ENCODE results near the gene P4HTM. TPM values are rescaled to one million over a fixed set of nuclear protein-coding genes. Genes with fewer than 3 reads are reported as not detected.

P4HTM gene
- total RNA-seq, 2 experiments from 2014 or later, result 35.2 to 39.6 TPM

GRCh38 chr3:48962939-48963338, 27.1 kb upstream of the P4HTM start:
- no peak overlapping the region for H3K27ac Mint-ChIP-seq
- POLR2A ChIA-PET, result interaction anchor here (0.6 kb wide), 2 partner anchors 226 to 860 kb away, joined by 3 read pairs; no protein-coding TSS in a partner anchor

DNA sequence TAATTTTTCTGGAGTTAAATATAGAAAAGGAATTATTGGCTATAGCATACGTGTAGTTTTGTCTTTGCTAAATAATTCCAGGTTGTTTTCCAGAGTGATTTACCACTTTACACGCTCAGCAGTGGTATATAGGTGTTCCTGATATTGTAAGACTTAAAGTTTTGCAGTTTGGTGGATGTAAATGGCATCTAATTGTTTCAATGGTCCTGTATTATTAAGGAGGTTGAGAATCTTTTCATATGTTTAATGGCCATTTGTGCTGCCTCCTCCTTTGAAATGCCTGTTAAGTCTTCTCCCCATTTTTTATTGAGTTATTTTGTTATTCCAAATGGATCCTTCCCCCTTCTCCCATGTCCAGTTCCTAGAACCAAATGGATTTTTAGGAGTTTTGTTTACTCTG, 26.4 kb upstream of the P4HTM start:
- H3K27ac Mint-ChIP-seq, result no peak overlapping the region
- no peak for DNase-seq
- no peak for ATAC-seq
- no peaks in the 10 kb centered on the region for H3K9me3 Mint-ChIP-seq (ENCODE audit: insufficient read depth)
- no peak overlapping the region for H3K4me3 Mint-ChIP-seq
- peaks cover 35% of the 10 kb centered on the region for H3K36me3 Mint-ChIP-seq (ENCODE audit: low read depth)
- peaks cover 6% of the 10 kb centered on the region for H3K4me1 Mint-ChIP-seq (ENCODE audit: low read depth)
- POLR2A ChIA-PET, result interaction anchor here (1.1 kb wide), 1 partner anchor 44 kb away, joined by 3 read pairs; the partner anchor contains the start of gene WDR6
- CTCF ChIA-PET, result no interaction called here
- no peaks in the 10 kb centered on the region for H3K27me3 Mint-ChIP-seq (ENCODE audit: low read depth)

More at GRCh38 chr3:48962939-48963338, 27.1 kb upstream of the P4HTM start:
- peaks cover 6% of the 10 kb centered on the region for H3K4me1 Mint-ChIP-seq (ENCODE audit: low read depth)
- H3K4me3 Mint-ChIP-seq, result no peak overlapping the region
- ATAC-seq, result no peak
- no peak for DNase-seq
- CTCF ChIA-PET, result no interaction called here
- peaks cover 33% of the 10 kb centered on the region for H3K36me3 Mint-ChIP-seq (ENCODE audit: low read depth)
- H3K9me3 Mint-ChIP-seq (ENCODE audit: insufficient read depth), result no peaks in the 10 kb centered on the region
- no peaks in the 10 kb centered on the region for H3K27me3 Mint-ChIP-seq (ENCODE audit: low read depth)

DNA sequence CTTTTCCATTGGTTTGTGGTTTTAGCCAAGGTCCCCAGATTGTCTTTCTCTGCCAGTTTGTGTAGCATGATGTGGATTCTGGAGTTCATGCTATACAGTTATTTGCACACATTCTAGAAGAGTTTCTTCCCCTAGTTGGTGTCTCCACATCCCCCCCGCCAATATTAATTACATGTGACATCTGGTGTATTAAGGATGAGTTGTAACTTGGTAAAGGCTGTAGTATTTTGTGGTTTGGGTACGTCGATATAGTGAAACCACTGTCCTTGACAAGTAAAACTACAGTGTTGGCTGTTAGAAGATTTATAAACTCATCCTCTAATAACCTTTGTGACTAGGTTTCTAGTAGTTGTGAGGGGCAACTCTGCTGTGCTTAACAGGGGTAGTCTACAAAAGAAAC, 23.7 kb upstream of the P4HTM start:
- DNase-seq (no peak), ATAC-seq (no peak)
- POLR2A ChIA-PET, result no interaction called here
- Mint-ChIP-seq H3K4me1 (ENCODE audit: low read depth) (peaks cover 6% of the 10 kb centered on the region), H3K36me3 (ENCODE audit: low read depth) (peaks cover 51% of the 10 kb centered on the region), H3K4me3 (no peak overlapping the region), H3K9me3 (ENCODE audit: insufficient read depth) (no peaks in the 10 kb centered on the region), H3K27ac (no peak overlapping the region), H3K27me3 (ENCODE audit: low read depth) (no peaks in the 10 kb centered on the region)
- CTCF ChIA-PET, result interaction anchor here (1.6 kb wide), 1 partner anchor 227 kb away, joined by 7 read pairs; no protein-coding TSS in a partner anchor

DNA sequence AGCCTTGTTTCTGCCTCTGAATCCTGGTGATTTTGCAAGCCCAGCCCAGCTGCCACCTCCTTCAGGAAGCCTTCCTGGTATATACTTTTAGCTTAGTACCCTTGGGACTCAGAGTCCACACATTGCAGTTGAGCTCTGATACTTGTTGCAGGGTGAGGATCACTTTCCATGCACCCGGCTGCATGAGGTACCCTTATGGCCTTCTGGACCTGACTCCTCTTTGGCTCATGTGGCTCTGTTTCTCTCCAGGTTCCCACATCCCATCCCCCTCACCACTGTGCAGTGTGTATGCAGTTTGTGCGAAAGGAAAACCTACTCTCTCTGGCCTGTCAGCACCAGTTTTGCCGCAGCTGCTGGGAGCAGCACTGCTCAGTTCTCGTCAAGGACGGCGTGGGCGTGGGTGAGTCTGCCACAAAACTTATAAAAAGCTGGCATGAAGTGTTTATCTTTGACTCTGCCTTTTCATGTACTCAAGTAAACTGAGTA, 23.1 kb upstream of the P4HTM start:
- no peak for ATAC-seq
- POLR2A ChIA-PET, result interaction anchor here (0.6 kb wide), 1 partner anchor 310 kb away, joined by 3 read pairs; no protein-coding TSS in a partner anchor

GRCh38 chr3:48970586-48970985, 19.5 kb upstream of the P4HTM start:
- no peaks in the 10 kb centered on the region for H3K27me3 Mint-ChIP-seq (ENCODE audit: low read depth)
- H3K36me3 Mint-ChIP-seq (ENCODE audit: low read depth), result peaks cover 68% of the 10 kb centered on the region
- no peak overlapping the region for H3K27ac Mint-ChIP-seq
- H3K4me1 Mint-ChIP-seq (ENCODE audit: low read depth), result peaks cover 18% of the 10 kb centered on the region
- CTCF ChIA-PET, result interaction anchor here (1.5 kb wide), 1 partner anchor 17 kb away, joined by 6 read pairs; no protein-coding TSS in a partner anchor
- no peak overlapping the region for H3K4me3 Mint-ChIP-seq
- POLR2A ChIA-PET, result no interaction called here
- no peak for ATAC-seq
- H3K9me3 Mint-ChIP-seq (ENCODE audit: insufficient read depth), result no peaks in the 10 kb centered on the region
- no peak for DNase-seq

More for the DNA sequence above, 23.1 kb upstream of the P4HTM start:
- H3K9me3 Mint-ChIP-seq (ENCODE audit: insufficient read depth), result no peaks in the 10 kb centered on the region
- H3K4me3 Mint-ChIP-seq, result no peak overlapping the region
- no peak for DNase-seq
- H3K4me1 Mint-ChIP-seq (ENCODE audit: low read depth), result peaks cover 6% of the 10 kb centered on the region
- H3K36me3 Mint-ChIP-seq (ENCODE audit: low read depth), result peaks cover 54% of the 10 kb centered on the region
- H3K27ac Mint-ChIP-seq, result peak overlapping the region; percentile 60
- CTCF ChIA-PET, result interaction anchor here (1.6 kb wide), 1 partner anchor 227 kb away, joined by 7 read pairs; no protein-coding TSS in a partner anchor
- H3K27me3 Mint-ChIP-seq (ENCODE audit: low read depth), result no peaks in the 10 kb centered on the region

DNA sequence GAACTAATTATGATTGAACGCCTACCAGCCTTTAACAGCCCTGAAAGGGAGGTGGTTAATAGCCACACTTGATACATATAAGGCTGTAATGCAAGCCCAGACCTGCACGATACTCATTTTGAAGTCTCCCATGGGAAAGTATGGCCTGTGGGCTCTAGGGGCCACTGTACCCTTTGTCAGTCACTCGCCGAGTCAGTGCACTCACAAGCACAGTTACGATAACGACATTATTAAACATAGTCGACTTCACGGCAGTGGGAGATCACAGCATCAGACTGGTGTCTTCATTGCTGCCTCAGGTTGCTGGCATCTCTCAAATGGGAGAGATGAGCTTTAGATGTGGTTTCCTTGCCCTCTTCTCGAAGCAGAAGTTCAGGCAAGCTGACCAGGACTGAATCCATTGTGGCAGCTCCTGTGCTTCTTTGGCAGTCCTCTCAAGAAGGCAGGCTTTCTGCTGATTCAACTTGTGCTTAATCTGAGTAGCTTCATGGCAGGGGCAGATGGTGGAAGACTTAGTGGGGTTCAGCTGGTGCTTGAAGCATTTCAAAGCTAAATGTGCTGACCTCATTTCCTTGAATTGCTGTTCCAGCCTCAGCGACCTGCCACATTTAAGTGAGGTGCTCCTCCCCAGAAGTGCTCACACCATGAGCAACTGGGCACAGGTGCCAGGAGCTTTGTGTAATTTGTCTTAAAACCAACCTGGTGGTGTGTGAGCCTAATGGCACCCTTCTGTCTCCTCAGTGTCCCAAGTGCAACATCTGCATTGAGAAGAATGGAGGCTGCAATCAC, 15.8 kb upstream of the P4HTM start:
- no peak for DNase-seq
- Mint-ChIP-seq H3K9me3 (ENCODE audit: insufficient read depth) (no peaks in the 10 kb centered on the region), H3K36me3 (ENCODE audit: low read depth) (peaks cover 54% of the 10 kb centered on the region), H3K4me3 (no peak overlapping the region), H3K27ac (peak overlapping the region; percentile 47), H3K4me1 (ENCODE audit: low read depth) (peaks cover 12% of the 10 kb centered on the region), H3K27me3 (ENCODE audit: low read depth) (no peaks in the 10 kb centered on the region)
- no peak for ATAC-seq
- ChIA-PET CTCF (interaction anchor here (0.9 to 1.9 kb wide), 3 partner anchors 10 to 22 kb away, joined by 3 to 8 read pairs (median 3); no protein-coding TSS in a partner anchor), POLR2A (interaction anchor here (0.9 kb wide), 1 partner anchor 120 kb away, joined by 4 read pairs; the partner anchor contains the start of gene QRICH1)

- POLR2A ChIA-PET, result interaction anchor here (1.3 kb wide), 1 partner anchor 28 kb away, joined by 4 read pairs; the partner anchor contains the start of gene WDR6
- ATAC-seq, result no peak
- H3K4me3 Mint-ChIP-seq, result no peak overlapping the region
Observed at GRCh38 chr3:48979451-48979850, 10.6 kb upstream of the P4HTM start.

DNA sequence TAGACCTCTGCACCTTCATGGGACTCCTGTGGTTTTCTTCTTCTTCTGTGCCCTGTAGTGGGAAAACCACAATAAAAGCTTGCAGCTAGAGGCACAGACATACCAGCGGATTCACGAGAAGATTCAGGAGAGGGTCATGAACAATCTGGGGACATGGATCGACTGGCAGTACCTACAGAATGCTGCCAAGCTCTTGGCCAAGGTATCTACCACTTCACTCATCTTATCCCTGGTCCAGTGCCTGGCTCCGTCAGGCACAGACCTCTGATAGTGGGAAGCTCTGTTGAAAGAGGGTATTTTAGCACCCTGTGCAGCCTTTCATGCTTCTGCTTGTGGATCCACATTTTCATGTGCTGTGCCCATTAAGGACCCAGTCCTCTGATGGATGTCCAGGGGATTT, 9.7 kb upstream of the P4HTM start:
- ATAC-seq (no peak), DNase-seq (no peak)
- no peaks in the 10 kb centered on the region for H3K4me1 Mint-ChIP-seq (ENCODE audit: low read depth)
- ChIA-PET CTCF (no interaction called here), POLR2A (interaction anchor here (1.3 kb wide), 1 partner anchor 27 kb away, joined by 4 read pairs; the partner anchor contains the start of gene WDR6)
- H3K4me3 Mint-ChIP-seq, result no peak overlapping the region
- H3K27me3 Mint-ChIP-seq (ENCODE audit: low read depth), result no peaks in the 10 kb centered on the region
- H3K9me3 Mint-ChIP-seq (ENCODE audit: insufficient read depth), result no peaks in the 10 kb centered on the region
- H3K36me3 Mint-ChIP-seq (ENCODE audit: low read depth), result peaks cover 52% of the 10 kb centered on the region
- H3K27ac Mint-ChIP-seq, result no peak overlapping the region

More at GRCh38 chr3:48979451-48979850, 10.6 kb upstream of the P4HTM start:
- peaks cover 61% of the 10 kb centered on the region for H3K36me3 Mint-ChIP-seq (ENCODE audit: low read depth)
- no peak overlapping the region for H3K27ac Mint-ChIP-seq
- H3K27me3 Mint-ChIP-seq (ENCODE audit: low read depth), result no peaks in the 10 kb centered on the region
- DNase-seq, result no peak
- CTCF ChIA-PET, result no interaction called here
- H3K9me3 Mint-ChIP-seq (ENCODE audit: insufficient read depth), result no peaks in the 10 kb centered on the region
- H3K4me1 Mint-ChIP-seq (ENCODE audit: low read depth), result peaks cover 3% of the 10 kb centered on the region

DNA sequence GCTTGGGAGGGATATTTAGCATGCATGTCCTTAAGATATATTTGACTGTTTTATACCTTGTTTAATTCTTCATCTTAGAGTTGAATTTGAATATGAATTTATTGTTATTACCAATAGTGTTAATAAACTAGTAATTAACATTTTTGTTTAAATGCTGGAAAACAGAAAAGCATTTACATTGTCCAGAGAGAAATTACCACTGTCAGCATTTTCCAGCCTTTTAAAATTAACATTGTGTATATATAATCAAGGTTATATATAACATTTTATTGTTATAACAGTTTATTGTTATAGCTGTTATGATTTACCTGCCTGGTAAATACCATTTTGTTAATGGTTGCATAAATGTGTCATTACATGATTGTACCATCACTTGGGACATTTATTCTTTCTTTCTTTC, 8.0 kb upstream of the P4HTM start:
- peaks cover 54% of the 10 kb centered on the region for H3K36me3 Mint-ChIP-seq (ENCODE audit: low read depth)
- peaks cover 6% of the 10 kb centered on the region for H3K4me1 Mint-ChIP-seq (ENCODE audit: low read depth)
- ATAC-seq (no peak), DNase-seq (no peak)
- ChIA-PET CTCF (no interaction called here), POLR2A (interaction anchor here (1.0 kb wide), 1 partner anchor 64 kb away, joined by 3 read pairs; the partner anchor contains the start of gene ARIH2)
- H3K27me3 Mint-ChIP-seq (ENCODE audit: low read depth), result no peaks in the 10 kb centered on the region
- H3K4me3 Mint-ChIP-seq, result no peak overlapping the region
- H3K27ac Mint-ChIP-seq, result no peak overlapping the region
- H3K9me3 Mint-ChIP-seq (ENCODE audit: insufficient read depth), result no peaks in the 10 kb centered on the region

- ChIA-PET POLR2A (no interaction called here), CTCF (no interaction called here)
- H3K4me3 Mint-ChIP-seq, result no peak overlapping the region
- no peak for ATAC-seq
- H3K9me3 Mint-ChIP-seq (ENCODE audit: insufficient read depth), result no peaks in the 10 kb centered on the region
- H3K27ac Mint-ChIP-seq, result no peak overlapping the region
- peaks cover 8% of the 10 kb centered on the region for H3K4me1 Mint-ChIP-seq (ENCODE audit: low read depth)
- H3K36me3 Mint-ChIP-seq (ENCODE audit: low read depth), result peaks cover 53% of the 10 kb centered on the region
- DNase-seq, result no peak
- H3K27me3 Mint-ChIP-seq (ENCODE audit: low read depth), result no peaks in the 10 kb centered on the region
Observed at GRCh38 chr3:48982686-48983085, 7.4 kb upstream of the P4HTM start.

- Mint-ChIP-seq H3K27me3 (ENCODE audit: low read depth) (no peaks in the 10 kb centered on the region), H3K36me3 (ENCODE audit: low read depth) (peaks cover 49% of the 10 kb centered on the region), H3K4me3 (no peak overlapping the region), H3K9me3 (ENCODE audit: insufficient read depth) (no peaks in the 10 kb centered on the region), H3K27ac (no peak overlapping the region), H3K4me1 (ENCODE audit: low read depth) (peaks cover 11% of the 10 kb centered on the region)
- no peak for DNase-seq
- CTCF ChIA-PET, result interaction anchor here (15.6 kb wide), 1 partner anchor 32 kb away, joined by 319 read pairs; the partner anchor contains the start of genes DALRD3, NDUFAF3 and WDR6
- POLR2A ChIA-PET, result no interaction called here
- ATAC-seq, result no peak
Observed at GRCh38 chr3:48983096-48983495, 6.9 kb upstream of the P4HTM start.

- DNase-seq, result no peak
- Mint-ChIP-seq H3K27ac (no peak overlapping the region), H3K9me3 (ENCODE audit: insufficient read depth) (no peaks in the 10 kb centered on the region), H3K4me1 (ENCODE audit: low read depth) (peaks cover 24% of the 10 kb centered on the region), H3K36me3 (ENCODE audit: low read depth) (peaks cover 44% of the 10 kb centered on the region), H3K27me3 (ENCODE audit: low read depth) (no peaks in the 10 kb centered on the region), H3K4me3 (no peak overlapping the region)
- POLR2A ChIA-PET, result interaction anchor here (0.9 kb wide), 1 partner anchor 23 kb away, joined by 5 read pairs; the partner anchor contains the start of gene WDR6
- ATAC-seq, result no peak
- CTCF ChIA-PET, result interaction anchor here (0.7 to 15.6 kb wide), 3 partner anchors 10 to 45 kb away, joined by 3 to 319 read pairs (median 3); partner anchors contain the start of genes DALRD3, IMPDH2, NDUFAF3 and WDR6
Observed at GRCh38 chr3:48984663-48985062, 5.4 kb upstream of the P4HTM start.
